ENCODE data around the gene RPS6KC1.
"Not testable (repeated sequence)": the region's sequence is repeated elsewhere in the genome, so short reads cannot be mapped to it uniquely, and the experiment has no call there.

Gene RPS6KC1

DNA sequence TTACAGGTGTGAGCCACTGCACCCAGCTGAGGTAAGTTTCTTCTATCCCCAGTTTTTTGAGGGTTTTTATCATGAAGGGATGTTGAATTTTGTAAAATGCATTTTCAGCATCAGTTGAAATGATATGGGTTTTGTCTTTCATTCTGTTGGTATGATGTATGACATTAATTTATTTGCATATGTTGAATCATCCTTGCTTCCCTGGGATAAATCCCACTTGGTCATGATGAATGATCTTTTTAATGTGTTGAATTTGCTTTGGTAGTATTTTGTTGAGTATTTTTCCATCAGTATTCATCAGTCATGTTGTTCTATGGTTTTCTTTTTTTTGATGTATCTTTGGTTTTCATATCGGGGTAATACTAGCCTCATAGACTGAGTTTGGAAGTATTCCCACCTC is 141.0 kb downstream of the RPS6KC1 start:
- H3K27ac Mint-ChIP-seq, result no peak overlapping the region
- H3K9me3 Mint-ChIP-seq, result peaks cover 33% of the 10 kb centered on the region in 2 donors
- H3K27me3 Mint-ChIP-seq, result no peaks in the 10 kb centered on the region
- H3K4me1 Mint-ChIP-seq, result no peaks in the 10 kb centered on the region
- DNase-seq, result no peak
- H3K4me3 Mint-ChIP-seq, result no peak overlapping the region
- ATAC-seq, result no peak

DNA sequence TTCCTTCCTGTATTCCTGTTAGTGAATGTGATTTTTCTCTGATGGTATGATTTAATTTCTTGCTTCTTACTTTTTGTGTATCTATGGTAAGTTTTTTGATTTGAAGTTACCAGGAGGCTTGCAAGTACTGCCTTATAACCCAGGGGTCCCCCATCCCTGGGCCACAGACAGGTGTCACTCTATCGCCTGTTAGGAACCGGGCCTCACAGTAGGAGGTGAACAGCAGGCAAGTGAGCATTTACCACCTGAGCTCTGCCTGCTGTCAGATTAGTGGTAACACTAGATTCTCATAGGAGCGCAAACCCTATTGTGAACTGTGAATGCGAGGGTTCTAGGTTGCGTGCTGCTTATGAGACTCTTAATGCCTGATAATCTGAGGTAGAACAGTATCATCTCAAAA is 143.3 kb downstream of the RPS6KC1 start:
- Mint-ChIP-seq H3K27me3 (no peaks in the 10 kb centered on the region), H3K27ac (no peak overlapping the region), H3K4me1 (no peaks in the 10 kb centered on the region), H3K4me3 (no peak overlapping the region), H3K9me3 (peaks cover 47 to 48% of the 10 kb centered on the region in 2 donors)
- DNase-seq (no peak), ATAC-seq (no peak)

DNA sequence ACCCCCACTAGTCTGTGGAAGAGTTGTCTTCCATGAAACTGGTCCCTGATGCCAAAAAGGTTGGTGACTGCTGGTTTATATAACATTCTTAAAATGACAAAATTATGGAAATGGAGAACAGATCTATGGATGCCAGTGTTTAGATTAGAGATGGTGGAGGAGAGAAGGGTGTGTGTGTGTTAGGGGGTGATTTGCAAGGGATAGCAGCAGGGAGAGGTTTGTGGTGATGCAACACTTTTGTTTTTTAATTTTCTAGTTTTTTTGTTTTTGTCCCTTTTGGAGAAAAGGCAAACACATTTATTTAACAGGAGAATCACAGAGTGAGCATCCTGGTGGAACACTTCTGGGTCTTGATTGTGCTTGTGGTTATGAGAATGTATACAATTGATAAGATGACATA is 143.8 kb downstream of the RPS6KC1 start:
- Mint-ChIP-seq H3K27me3 (no peaks in the 10 kb centered on the region), H3K4me3 (no peak overlapping the region), H3K9me3 (peaks cover 45 to 47% of the 10 kb centered on the region in 2 donors), H3K27ac (peak overlapping the region in 1 of 2 donors; percentile 30), H3K4me1 (no peaks in the 10 kb centered on the region)
- ATAC-seq (no peak), DNase-seq (no peak)

DNA sequence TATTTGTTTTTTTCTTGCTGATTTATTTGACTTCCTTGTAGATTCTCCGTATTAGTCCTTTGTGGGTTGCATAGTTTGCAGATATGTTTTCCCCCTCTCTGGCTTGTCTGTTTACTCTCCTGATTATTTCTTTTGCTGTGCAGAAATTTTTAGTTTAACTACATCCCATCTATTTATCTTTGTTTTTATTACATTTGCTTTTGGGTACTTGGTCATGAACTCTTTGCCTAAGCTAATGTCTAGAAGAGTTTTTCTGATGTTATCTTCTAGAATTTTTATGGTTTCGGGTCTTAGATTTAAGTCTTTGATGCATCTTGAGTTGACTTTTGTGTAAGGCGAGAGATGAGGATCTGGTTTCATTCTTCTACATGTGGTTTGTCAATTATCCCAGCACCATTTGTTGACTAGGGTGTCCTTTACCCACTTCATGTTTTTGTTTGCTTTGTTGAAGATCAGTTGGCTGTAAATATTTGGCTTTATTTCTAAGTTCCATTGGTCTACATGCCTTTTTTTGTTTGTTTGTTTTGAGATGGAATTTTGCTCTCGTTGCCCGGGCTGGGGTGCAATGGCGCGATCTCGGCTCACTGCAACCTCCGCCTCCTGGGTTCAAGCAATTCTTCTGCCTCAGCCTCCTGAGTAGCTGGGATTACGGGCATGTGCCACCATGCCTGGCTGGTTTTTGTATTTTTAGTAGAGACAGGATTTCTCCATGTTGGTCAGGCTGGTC is 145.4 kb downstream of the RPS6KC1 start:
- not testable (repeated sequence) for ATAC-seq, H3K4me1 Mint-ChIP-seq, H3K27me3 Mint-ChIP-seq, DNase-seq, H3K4me3 Mint-ChIP-seq, H3K27ac Mint-ChIP-seq
- H3K9me3 Mint-ChIP-seq, result peaks cover 36 to 42% of the 10 kb centered on the region in 2 donors

DNA sequence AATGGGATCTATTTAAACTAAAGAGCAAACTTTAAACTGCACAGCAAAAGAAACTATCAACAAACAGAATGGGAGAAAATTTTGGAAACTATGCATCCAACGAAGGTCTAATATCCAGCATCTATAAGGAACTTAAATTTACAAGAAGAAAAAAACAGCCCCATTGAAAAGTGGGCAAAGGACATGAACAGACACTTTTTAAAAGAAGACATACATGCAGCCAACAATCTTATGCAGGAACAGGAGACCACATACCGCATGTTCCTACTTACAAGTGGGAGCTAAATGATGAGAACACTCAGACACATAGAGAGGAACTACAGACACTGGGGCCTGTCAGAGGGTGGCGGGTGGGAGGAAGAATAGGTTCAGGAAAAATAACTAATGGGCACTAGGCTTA is 149.6 kb downstream of the RPS6KC1 start:
- ATAC-seq (no peak), DNase-seq (no peak)
- Mint-ChIP-seq H3K4me1 (no peaks in the 10 kb centered on the region), H3K27ac (no peak overlapping the region), H3K4me3 (no peak overlapping the region), H3K9me3 (peaks cover 20 to 24% of the 10 kb centered on the region in 2 donors), H3K27me3 (no peaks in the 10 kb centered on the region)

DNA sequence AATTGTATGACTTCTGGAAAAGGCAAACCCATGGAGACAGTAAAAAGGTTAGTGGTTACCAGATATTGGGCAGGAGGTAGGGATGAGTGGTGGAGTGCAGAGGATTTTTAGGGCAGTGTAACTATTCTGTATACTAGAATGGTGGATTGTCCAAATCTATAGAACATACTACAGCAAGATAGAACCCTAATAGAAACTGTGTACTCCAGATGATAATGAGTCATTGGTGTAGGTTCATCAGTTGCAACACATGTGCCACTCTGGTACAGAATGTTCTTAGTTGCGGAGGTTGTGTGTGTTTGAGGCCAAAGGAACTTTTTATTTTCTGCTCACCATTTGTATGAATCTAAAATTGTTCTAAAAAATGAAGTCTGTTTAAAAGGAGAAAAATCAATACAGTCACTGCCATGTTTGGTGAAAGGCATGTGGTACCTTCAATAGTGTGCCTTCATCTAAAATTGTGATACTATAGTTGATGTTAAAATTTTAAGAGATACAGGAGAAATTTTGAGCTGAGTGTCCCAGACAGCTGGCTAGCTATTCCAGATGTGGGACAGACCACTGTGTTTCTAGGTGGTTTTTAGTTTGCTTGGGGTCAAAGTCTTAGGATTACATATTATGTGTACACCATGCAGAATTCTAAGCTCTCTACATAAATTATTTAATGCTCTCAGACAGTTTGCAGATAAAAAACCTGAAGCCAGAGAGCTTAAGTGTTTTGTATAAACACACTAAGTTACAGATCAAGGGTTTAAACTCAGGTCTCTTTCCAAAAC is 150.5 kb downstream of the RPS6KC1 start:
- ATAC-seq, result no peak
- peaks cover 15 to 24% of the 10 kb centered on the region in 2 donors for H3K9me3 Mint-ChIP-seq
- H3K4me1 Mint-ChIP-seq, result no peaks in the 10 kb centered on the region
- H3K27me3 Mint-ChIP-seq, result no peaks in the 10 kb centered on the region
- no peak overlapping the region for H3K4me3 Mint-ChIP-seq
- H3K27ac Mint-ChIP-seq, result no peak overlapping the region
- no peak for DNase-seq

DNA sequence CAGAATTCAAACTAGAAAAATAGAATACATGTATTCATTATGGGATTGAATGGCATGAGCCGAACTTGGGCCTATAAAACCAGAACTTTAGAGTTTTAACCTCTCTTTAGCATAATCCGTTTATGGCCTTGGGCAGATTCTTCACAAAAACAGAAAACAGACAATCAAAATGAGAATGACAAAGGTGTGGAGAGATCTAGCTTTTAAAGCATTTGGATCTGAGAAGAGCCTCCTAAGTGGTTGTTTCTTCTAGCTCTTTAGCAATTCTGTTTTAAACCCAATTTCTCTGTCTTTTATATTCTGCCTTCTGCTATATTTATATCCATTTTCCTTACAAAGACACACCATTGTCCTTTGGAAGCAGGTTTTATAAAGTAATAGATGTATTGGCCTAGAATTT is 160.2 kb downstream of the RPS6KC1 start:
- H3K27me3 Mint-ChIP-seq, result no peaks in the 10 kb centered on the region
- DNase-seq (no peak), ATAC-seq (no peak)
- no peaks in the 10 kb centered on the region for H3K4me1 Mint-ChIP-seq
- H3K4me3 Mint-ChIP-seq, result no peak overlapping the region
- no peak overlapping the region for H3K27ac Mint-ChIP-seq
- peaks cover 10 to 15% of the 10 kb centered on the region in 2 donors for H3K9me3 Mint-ChIP-seq

DNA sequence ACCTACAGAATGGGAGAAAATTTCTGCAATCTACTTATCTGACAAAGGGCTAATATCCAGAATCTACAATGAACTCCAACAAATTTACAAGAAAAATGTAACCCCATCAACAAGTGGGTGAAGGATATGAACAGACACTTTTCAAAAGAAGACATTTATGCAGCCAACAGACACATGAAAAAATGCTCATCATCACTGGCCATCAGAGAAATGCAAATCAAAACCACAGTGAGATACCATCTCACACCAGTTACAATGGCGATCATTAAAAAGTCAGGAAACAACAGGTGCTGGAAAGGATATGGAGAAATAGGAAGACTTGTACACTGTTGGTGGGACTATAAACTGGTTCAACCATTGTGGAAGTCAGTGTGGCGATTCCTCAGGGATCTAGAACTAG is 168.0 kb downstream of the RPS6KC1 start:
- not testable (repeated sequence) for H3K27me3 Mint-ChIP-seq, H3K4me1 Mint-ChIP-seq, ATAC-seq, H3K27ac Mint-ChIP-seq, H3K4me3 Mint-ChIP-seq, DNase-seq, H3K9me3 Mint-ChIP-seq

DNA sequence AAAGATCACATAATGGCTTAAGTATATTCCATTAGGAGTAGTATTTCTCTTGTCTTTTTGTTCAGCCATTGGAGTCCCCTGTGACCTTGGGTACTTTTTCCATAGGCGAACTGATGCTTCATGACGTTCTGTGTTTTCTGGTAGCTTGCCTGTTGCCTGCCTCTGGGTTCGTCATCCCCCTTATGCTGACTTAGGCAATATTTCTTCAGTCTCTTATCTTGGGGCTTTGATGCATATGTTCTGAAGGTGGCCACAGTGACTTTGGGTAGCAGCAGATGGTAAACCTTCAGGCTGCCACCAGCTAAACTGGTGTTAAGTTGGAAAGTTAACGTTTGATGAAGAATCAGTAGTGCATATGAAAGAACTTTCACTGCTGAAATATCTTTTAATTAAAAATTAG is 170.2 kb downstream of the RPS6KC1 start:
- no peak overlapping the region for H3K27ac Mint-ChIP-seq

DNA sequence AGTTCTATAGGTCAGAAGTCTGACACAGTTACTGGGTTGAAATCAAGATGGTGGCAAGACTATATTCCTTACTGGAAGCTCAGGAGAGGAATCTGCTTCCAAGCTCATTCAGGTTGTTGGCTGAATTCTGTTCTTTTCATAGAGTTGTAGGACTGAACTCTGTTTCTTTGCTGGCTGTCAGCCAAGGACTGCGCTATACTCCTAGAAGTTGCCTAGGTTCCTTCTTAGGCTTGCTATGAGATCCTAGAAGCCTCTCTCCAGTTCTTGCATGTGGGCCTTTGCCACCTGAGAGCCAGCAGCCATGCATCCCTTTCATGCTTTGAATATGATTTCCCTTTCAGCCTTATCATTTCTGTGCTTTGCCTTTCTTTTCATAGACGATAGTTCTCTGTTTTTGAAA is 176.4 kb downstream of the RPS6KC1 start:
- ATAC-seq, result no peak
- no peak overlapping the region for H3K4me3 Mint-ChIP-seq
- H3K9me3 Mint-ChIP-seq, result no peaks in the 10 kb centered on the region
- H3K27me3 Mint-ChIP-seq, result no peaks in the 10 kb centered on the region
- no peaks in the 10 kb centered on the region for H3K4me1 Mint-ChIP-seq
- no peak for DNase-seq
- no peak overlapping the region for H3K27ac Mint-ChIP-seq

More for the DNA sequence above, 170.2 kb downstream of the RPS6KC1 start:
- H3K9me3 Mint-ChIP-seq, result no peaks in the 10 kb centered on the region
- no peaks in the 10 kb centered on the region for H3K4me1 Mint-ChIP-seq
- no peaks in the 10 kb centered on the region for H3K27me3 Mint-ChIP-seq
- ATAC-seq, result no peak
- no peak for DNase-seq
- no peak overlapping the region for H3K4me3 Mint-ChIP-seq

DNA sequence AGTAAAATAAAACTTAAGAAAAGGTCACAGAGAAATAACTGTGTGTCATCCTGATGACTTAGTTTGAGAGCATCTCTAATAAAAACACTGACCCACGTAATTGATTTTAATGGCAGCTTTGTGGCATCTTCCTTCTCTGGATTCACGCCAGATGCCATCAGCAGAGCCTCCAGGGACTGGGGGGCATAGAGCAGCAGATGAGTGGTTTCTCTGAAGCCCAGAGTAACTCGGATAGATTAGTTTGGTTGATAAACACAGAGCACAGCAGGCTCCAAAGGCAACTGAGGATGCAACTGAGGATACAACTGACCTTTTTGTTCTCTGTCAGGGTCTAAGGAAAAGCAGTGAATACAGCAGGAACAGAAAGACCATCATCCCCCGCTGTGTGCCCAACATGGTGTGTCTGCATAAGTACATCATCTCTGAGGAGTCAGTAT is 180.8 kb downstream of the RPS6KC1 start:
- Mint-ChIP-seq H3K27ac (no peak overlapping the region), H3K27me3 (no peaks in the 10 kb centered on the region), H3K4me1 (no peaks in the 10 kb centered on the region), H3K4me3 (no peak overlapping the region), H3K9me3 (no peaks in the 10 kb centered on the region)
- DNase-seq, result no peak
- no peak for ATAC-seq

DNA sequence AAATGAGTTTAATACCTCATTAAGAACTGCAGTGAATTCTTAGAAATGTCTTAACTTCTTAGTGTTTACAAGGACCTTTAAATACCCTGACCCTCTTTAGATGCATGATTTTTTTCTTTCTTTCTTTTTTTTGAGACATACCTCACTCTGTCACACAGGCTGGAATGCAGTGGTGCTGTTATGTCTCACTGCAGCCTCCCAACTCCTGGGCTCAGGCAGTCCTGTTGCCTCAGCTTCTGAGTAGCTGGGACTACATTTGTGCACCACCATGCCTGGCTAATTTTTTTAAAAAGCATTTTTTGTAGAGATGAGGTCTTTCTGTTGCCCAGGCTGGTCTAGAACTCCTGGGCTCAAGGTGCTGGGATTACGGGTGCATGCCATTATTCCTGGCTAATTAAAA is 191.8 kb downstream of the RPS6KC1 start:
- H3K4me3 Mint-ChIP-seq, result no peak overlapping the region
- no peak overlapping the region for H3K27ac Mint-ChIP-seq
- no peak for ATAC-seq
- H3K9me3 Mint-ChIP-seq, result no peaks in the 10 kb centered on the region
- DNase-seq, result no peak
- no peaks in the 10 kb centered on the region for H3K4me1 Mint-ChIP-seq
- no peaks in the 10 kb centered on the region for H3K27me3 Mint-ChIP-seq

DNA sequence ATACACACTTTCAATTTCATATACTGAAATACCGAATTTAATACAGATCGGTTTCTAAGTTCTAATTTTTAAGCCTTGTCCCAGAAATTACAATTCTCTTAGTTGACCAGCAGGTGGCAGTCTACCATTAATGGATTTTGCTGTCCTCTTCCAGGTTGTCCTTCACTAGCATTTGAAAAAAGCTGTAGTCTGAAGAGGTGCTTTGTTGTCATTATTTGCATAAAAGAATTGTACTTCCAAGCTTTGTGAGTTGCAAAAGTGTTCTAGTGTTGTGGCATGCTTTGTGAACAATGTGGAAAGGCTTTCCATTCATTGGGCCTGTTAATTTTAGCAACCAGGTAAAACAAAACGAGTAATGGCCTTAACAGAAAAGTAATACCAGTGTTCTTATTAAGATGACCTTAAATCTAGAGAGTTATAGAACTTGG is 193.6 kb downstream of the RPS6KC1 start:
- DNase-seq (peak in 1 of 2 donors; percentile 12), ATAC-seq (no peak)
- Mint-ChIP-seq H3K4me1 (no peaks in the 10 kb centered on the region), H3K4me3 (no peak overlapping the region), H3K9me3 (no peaks in the 10 kb centered on the region), H3K27ac (no peak overlapping the region), H3K27me3 (no peaks in the 10 kb centered on the region)

DNA sequence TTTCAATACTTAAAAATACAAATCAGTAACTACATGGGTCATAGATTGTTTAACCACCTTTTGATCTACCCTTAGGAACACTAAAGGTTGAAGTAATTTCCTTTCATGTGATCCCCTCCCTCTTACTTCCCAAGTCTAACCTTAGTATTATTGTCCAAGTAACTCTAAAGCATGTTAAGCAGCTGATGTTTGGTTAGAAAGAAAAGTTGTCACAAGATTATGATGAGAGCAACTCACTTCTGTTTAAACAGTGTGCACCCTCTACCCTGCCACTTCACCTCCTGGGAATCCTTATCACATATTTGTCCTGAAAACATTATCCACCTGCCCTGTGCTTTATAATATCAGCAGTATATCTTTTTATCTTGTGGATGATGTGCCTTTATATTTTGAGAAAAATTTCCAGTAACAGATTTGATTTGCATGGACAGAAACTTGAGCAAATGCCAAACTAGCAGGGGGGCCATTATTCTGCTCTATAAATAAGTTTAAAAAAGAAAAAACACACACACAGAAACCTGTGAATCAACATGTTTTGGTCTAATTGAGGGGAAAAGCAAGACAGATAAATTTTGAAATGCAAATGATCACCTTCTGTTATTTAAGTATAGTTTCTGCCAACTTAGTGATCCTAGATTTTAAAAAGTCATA is 194.3 kb downstream of the RPS6KC1 start:
- no peak for DNase-seq
- Mint-ChIP-seq H3K27ac (no peak overlapping the region), H3K27me3 (no peaks in the 10 kb centered on the region), H3K9me3 (no peaks in the 10 kb centered on the region), H3K4me3 (no peak overlapping the region), H3K4me1 (no peaks in the 10 kb centered on the region)
- no peak for ATAC-seq

DNA sequence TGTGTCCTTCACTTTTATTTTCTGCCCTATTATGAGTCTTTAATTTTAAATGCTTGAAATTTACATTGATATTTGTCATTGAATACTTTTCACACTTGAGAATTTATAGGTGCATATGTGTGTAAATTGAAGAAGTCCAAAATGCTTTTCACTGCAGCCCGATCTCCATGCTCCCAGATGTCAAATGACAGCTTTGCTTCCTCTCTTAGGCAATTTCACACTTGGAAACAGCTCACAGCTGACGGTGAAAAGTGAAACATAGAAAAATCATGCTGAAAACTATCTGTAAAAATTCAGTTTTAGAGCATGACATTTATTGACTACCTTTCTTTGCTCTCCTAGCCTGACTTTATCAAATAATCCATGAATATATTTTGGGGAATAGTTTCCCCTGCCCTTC is 196.0 kb downstream of the RPS6KC1 start:
- no peaks in the 10 kb centered on the region for H3K4me1 Mint-ChIP-seq
- no peaks in the 10 kb centered on the region for H3K27me3 Mint-ChIP-seq
- H3K4me3 Mint-ChIP-seq, result no peak overlapping the region

DNA sequence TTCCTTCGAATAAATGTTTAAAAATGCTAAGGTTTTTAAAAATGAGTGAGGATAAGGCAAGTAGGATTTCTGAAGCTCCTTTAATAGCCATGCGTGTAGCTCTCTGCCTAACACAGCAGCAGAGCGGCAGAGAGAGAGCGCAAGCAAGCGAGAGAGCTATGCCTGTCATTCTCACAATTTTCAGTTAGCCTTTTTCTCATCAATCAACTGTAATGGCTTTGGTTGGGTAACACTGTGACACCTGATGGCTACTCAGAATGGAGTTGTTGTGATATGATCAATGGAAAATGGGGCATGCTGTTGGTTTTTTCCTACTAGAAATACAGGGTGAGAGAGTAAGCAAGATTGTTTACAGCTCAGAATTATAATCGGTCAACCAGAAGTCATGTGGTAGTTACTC is 198.4 kb downstream of the RPS6KC1 start:
- Mint-ChIP-seq H3K9me3 (no peaks in the 10 kb centered on the region), H3K27ac (no peak overlapping the region), H3K4me3 (no peak overlapping the region), H3K4me1 (no peaks in the 10 kb centered on the region), H3K27me3 (no peaks in the 10 kb centered on the region)
- ATAC-seq (no peak), DNase-seq (no peak)

More for the DNA sequence above, 196.0 kb downstream of the RPS6KC1 start:
- DNase-seq (no peak), ATAC-seq (no peak)
- Mint-ChIP-seq H3K9me3 (no peaks in the 10 kb centered on the region), H3K27ac (no peak overlapping the region)

Data from stimulated activated naive CD8-positive, alpha-beta T cell treated with anti-CD3 and anti-CD28 coated beads, Interleukin-15, amount 100 ng/mL, for 72 hours (primary cell).